ENCODE data around the gene DNM2. TPM values are rescaled to one million over a fixed set of nuclear protein-coding genes. Genes with fewer than 3 reads are reported as not detected.

The DNM2 gene
- total and polyA plus RNA-seq, 2 of the 13 experiments (the other 11 are each of a cell fraction or from before 2014, with no cell fraction given) = 41.7 to 59.8 TPM

- TF ChIP-seq SOX13 (IDR thresholded peaks at IDR 0.05) (no peak), SOX13 (CRISPR knock-in tag; conservative IDR thresholded peaks at IDR 0.05 in 1 of 2, IDR thresholded peaks at IDR 0.05 in 1 of 2) (peak in 1 of 2 experiments; percentile 26; a peak in 1 of 4 replicates), ZMYM3 (CRISPR knock-in tag; IDR thresholded peaks at IDR 0.05) (no peak), HOXD1 (CRISPR knock-in tag; IDR thresholded peaks at IDR 0.05) (no peak), ZIK1 (CRISPR knock-in tag; IDR thresholded peaks at IDR 0.05; ENCODE audit: borderline replicate concordance, low read depth) (no peak), AHDC1 (CRISPR knock-in tag; IDR thresholded peaks at IDR 0.05; ENCODE audit: borderline replicate concordance) (peak; percentile 49; the same call in 1 of the 2 replicates), ZNF317 (CRISPR knock-in tag; IDR thresholded peaks at IDR 0.05) (no peak), ZBTB25 (CRISPR knock-in tag; IDR thresholded peaks at IDR 0.05) (no peak), SMAD9 (CRISPR knock-in tag; IDR thresholded peaks at IDR 0.05) (no peak), AKAP8 (CRISPR knock-in tag; IDR thresholded peaks at IDR 0.05) (0 out of 2 replicates have a peak, but pooled peaks have one; percentile 46), NKX3-1 (CRISPR knock-in tag; IDR thresholded peaks at IDR 0.05) (0 out of 2 replicates have a peak, but pooled peaks have one; percentile 50), HIVEP1 (CRISPR knock-in tag; IDR thresholded peaks at IDR 0.05) (no peak), AKNA (CRISPR knock-in tag; IDR thresholded peaks at IDR 0.05; ENCODE audit: borderline replicate concordance) (no peak), ZNF747 (CRISPR knock-in tag; IDR thresholded peaks at IDR 0.05; ENCODE audit: borderline replicate concordance) (no peak), ZNF343 (CRISPR knock-in tag; IDR thresholded peaks at IDR 0.05) (no peak; the same call in 1 of the 2 replicates), HBP1 (CRISPR knock-in tag; IDR thresholded peaks at IDR 0.05; ENCODE audit: low read depth) (no peak), CBX1 (IDR thresholded peaks at IDR 0.05; ENCODE audit: low read depth) (no peak)
Measured at GRCh38 chr19:10748927-10749434, 31.1 kb downstream of the DNM2 start (continued).

Measured in HepG2 (cell line).